Body of pancreas (tissue), 4 donors: ENCODE results near the gene SCN3A.

Source experiments
- CTCF ChIP-seq, 7 experiments: fragments of 450-650 bp in 4 of 7; fragments of 200-600 bp in 3 of 7; sonication (generic) in 3 of 7; IDR thresholded peaks; one replicate each; pipeline ENCODE4 v1.5.1; 2016 to 2019; ENCODE audit warnings: antibody characterized with exemption in 7 of 7
- POLR2A ChIP-seq, 3 donors: fragments of 450-650 bp; IDR thresholded peaks; one replicate each; pipeline ENCODE4 v1.6.1; 2016; ENCODE audit warnings: antibody characterized with exemption in 3 of 3, mild to moderate bottlenecking in 2 of 3

GRCh38 chr2:165082479-165082878, 121.4 kb downstream of the SCN3A start:
- TF ChIP-seq CTCF (IDR thresholded peaks at IDR 0.05) (no peak), POLR2A (IDR thresholded peaks at IDR 0.05) (no peak)
